ENCODE measurements around the gene CPSF6. TPM values are rescaled to one million over a fixed set of nuclear protein-coding genes. Genes with fewer than 3 reads are reported as not detected.

Gene CPSF6
- total and polyA plus RNA-seq, 9 donors: 24.7 to 98.0 (median 64.0) TPM

DNA sequence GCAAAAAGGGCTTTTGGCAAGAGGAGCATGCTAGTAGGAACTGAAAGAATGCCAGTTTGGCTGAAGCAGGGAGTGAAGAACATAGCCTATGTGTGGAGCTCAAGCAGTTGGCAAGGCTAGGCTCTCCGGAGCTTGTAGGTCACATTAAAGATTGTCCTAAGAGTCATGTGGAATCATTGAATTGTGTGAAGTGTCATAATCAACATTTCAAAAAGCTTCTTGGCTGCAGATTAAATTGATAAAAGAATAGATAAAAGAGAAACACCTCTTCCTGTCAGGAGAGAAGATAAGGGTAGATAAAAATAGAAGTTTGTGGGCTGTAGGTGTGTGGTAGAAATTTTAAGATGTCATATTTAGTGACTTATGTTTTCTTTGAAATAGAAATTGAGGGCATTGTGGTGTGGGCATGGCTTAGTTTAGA is 36.1 kb downstream of the CPSF6 start:
- TF ChIP-seq EP300 (IDR thresholded peaks at IDR 0.05): no peak
- no peak for TF ChIP-seq POLR2A (IDR thresholded peaks at IDR 0.05)
- TF ChIP-seq, protein P1, sequence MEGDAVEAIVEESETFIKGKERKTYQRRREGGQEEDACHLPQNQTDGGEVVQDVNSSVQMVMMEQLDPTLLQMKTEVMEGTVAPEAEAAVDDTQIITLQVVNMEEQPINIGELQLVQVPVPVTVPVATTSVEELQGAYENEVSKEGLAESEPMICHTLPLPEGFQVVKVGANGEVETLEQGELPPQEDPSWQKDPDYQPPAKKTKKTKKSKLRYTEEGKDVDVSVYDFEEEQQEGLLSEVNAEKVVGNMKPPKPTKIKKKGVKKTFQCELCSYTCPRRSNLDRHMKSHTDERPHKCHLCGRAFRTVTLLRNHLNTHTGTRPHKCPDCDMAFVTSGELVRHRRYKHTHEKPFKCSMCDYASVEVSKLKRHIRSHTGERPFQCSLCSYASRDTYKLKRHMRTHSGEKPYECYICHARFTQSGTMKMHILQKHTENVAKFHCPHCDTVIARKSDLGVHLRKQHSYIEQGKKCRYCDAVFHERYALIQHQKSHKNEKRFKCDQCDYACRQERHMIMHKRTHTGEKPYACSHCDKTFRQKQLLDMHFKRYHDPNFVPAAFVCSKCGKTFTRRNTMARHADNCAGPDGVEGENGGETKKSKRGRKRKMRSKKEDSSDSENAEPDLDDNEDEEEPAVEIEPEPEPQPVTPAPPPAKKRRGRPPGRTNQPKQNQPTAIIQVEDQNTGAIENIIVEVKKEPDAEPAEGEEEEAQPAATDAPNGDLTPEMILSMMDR (IDR thresholded peaks at IDR 0.05): no peak
- Histone ChIP-seq H3K9me3 (no peaks in the 10 kb centered on the region), H3K4me1 (ENCODE audit: insufficient read depth) (no peaks in the 10 kb centered on the region), H3K4me3 (no peak overlapping the region), H3K36me3 (no peaks in the 10 kb centered on the region), H3K27ac (no peak overlapping the region), H3K27me3 (no peaks in the 10 kb centered on the region)
- intact Hi-C loops (cut with DNase I): no loop called here
- DNase-seq: no peak
- 57 to 83% (median 77%) methylated on average over 1 of the region's 1 CpG for WGBS, 3 donors

DNA sequence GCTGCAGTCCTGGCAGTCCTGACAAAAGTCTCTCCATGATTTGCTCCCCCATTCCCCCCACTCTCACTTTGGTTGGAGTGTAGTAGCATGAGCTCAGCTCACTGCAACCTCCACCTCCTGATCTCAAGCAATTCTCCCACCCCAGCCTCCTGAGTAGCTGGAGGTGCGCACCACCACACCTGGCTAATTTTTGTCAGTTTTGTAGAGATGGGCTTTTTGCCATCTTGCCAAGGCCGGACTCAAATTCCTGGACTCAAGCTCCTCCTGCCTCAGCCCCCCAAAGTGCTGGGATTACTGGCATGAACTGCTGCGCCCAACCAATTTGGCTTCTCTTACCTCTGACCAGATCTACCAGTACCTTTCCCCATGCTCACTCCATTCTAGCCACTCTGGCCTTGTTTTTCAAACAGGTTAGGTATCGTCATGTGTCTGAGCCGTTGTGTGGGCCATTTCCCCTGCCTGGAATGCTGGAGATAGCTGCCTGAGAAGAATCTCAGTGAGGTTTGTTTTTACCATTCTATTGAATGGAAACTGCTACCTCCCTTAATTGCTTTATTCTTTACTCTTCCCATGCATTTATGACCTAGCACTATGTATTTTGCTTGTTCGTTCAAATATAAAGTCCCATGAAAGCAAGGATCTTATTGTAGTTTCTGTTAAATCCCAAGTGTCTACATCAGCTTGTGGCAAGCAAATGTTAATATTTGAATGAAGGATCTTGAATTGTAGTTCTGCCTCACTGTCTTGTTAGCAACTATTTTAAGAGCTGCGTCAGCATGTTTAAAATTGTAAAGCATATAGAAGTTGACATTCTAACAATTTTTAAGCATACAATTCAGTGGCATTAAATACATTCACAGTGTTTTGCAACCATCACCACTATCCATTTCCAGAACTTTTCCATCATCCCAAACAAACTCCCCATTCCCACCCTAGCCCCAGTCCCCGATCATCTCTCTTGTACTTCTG is 39.7 kb downstream of the CPSF6 start:
- Histone ChIP-seq H3K36me3 (no peaks in the 10 kb centered on the region), H3K9me3 (no peaks in the 10 kb centered on the region), H3K4me1 (ENCODE audit: insufficient read depth) (no peaks in the 10 kb centered on the region), H3K27me3 (no peaks in the 10 kb centered on the region), H3K4me3 (no peak overlapping the region), H3K27ac (no peak overlapping the region)
- DNase-seq: no peak
- TF ChIP-seq, protein P1 (IDR thresholded peaks at IDR 0.05): no peak
- no peak for TF ChIP-seq EP300 (IDR thresholded peaks at IDR 0.05)
- TF ChIP-seq POLR2A (IDR thresholded peaks at IDR 0.05): no peak
- WGBS, 3 donors: 63 to 76% (median 76%) methylated on average over 8 of the region's 8 CpGs
- intact Hi-C loops (cut with DNase I): no loop called here

DNA sequence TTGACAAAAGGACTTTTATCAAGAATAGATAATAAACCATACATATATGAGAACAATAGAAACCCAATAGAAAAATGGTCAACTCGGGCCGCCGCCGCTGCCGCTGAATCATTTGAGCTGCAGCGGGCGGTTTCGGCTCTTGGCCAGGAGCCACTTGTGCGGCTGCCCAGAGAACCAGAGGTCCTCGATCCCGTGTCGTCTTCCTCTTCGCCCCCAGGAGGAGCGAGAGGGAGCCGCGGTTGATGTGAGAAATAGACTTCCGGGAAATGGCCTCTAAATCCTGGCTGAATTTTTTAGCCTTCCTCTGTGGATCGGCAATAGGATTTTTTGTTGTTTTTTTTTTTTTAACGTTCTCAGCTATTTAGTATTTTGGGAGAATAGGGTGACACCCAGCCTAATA is 44.8 kb downstream of the CPSF6 start:
- no peak for TF ChIP-seq EP300 (IDR thresholded peaks at IDR 0.05)
- TF ChIP-seq, protein P1 (IDR thresholded peaks at IDR 0.05): no peak
- no peak for TF ChIP-seq POLR2A (IDR thresholded peaks at IDR 0.05)
- intact Hi-C loops (cut with DNase I): no loop called here
- H3K27ac ChIP-seq: no peak overlapping the region
- 0 to 1% (median 0%) methylated on average over 19 of the region's 19 CpGs for WGBS, 3 donors
- DNase-seq: peak; percentile 80 to 89 (median 84)
- H3K36me3 ChIP-seq: no peaks in the 10 kb centered on the region
- H3K4me1 ChIP-seq (ENCODE audit: insufficient read depth): no peaks in the 10 kb centered on the region
- no peaks in the 10 kb centered on the region for H3K9me3 ChIP-seq
- H3K4me3 ChIP-seq: peak overlapping the region; percentile 22
- H3K27me3 ChIP-seq: no peaks in the 10 kb centered on the region

DNA sequence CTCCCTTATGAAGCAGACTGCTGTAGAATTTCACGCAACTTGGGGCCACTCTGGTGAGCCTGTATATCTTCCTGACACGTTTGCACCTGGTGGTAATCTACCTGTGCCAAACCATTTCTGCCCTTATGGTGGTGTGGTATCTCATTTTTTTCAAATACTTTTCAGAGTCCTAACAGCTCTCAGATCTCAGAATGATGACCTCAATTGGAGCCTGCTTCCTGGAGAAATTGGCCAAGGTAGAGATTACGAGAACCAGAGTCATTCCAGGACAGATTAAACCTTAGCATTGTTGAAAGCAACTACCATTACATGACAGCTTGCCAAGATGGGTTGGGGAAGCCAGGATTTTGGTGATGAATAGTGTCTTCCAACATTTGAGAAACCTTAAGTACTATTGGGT is 48.2 kb downstream of the CPSF6 start:
- no peaks in the 10 kb centered on the region for H3K27me3 ChIP-seq
- 51 to 75% (median 56%) methylated on average over 3 of the region's 3 CpGs for WGBS, 3 donors
- TF ChIP-seq, protein P1 (IDR thresholded peaks at IDR 0.05): no peak
- TF ChIP-seq EP300 (IDR thresholded peaks at IDR 0.05) (no peak), POLR2A (IDR thresholded peaks at IDR 0.05) (no peak)
- no peaks in the 10 kb centered on the region for H3K36me3 ChIP-seq
- H3K4me3 ChIP-seq: no peak overlapping the region
- no peak overlapping the region for H3K27ac ChIP-seq
- DNase-seq: no peak
- H3K4me1 ChIP-seq (ENCODE audit: insufficient read depth): no peaks in the 10 kb centered on the region
- no peaks in the 10 kb centered on the region for H3K9me3 ChIP-seq
- intact Hi-C loops (cut with DNase I): no loop called here
